NCI-H774 (cell line): ENCODE results near the gene TRIM51.
"Not testable (repeated sequence)": the region's sequence is repeated elsewhere in the genome, so short reads cannot be mapped to it uniquely, and the experiment has no call there.

Source experiments
- DNase-seq: peaks from one replicate; lab custom pipeline; 2025; lab: John Stamatoyannopoulos, UW

The TRIM51 gene

GRCh38 chr11:55882997-55883396 is at the start of gene TRIM51:
Gene TRIM51, plus strand, starts transcription at chr11:55883297. Its CDS starts 2,132 bp downstream, at chr11:55885429.
- not testable (repeated sequence) for DNase-seq

- no peak for DNase-seq
Observed at GRCh38 chr11:55838452-55838851, 44.6 kb upstream of the TRIM51 start, which contains the start of gene OR5D16. Gene OR5D16, plus strand, starts transcription at chr11:55838752. Its CDS starts 0 bp downstream, at chr11:55838752.

GRCh38 chr11:55847453-55847852 is 35.6 kb upstream of the TRIM51 start:
- no peak for DNase-seq

- DNase-seq, result no peak
Observed at GRCh38 chr11:55849037-55849436, 34.1 kb upstream of the TRIM51 start.

GRCh38 chr11:55852141-55852540 is 31.0 kb upstream of the TRIM51 start:
- no peak for DNase-seq

- no peak for DNase-seq
Observed at GRCh38 chr11:55854704-55855103, 28.4 kb upstream of the TRIM51 start.

- not testable (repeated sequence) for DNase-seq
Observed at GRCh38 chr11:55867354-55867753, 15.7 kb upstream of the TRIM51 start.

- DNase-seq, result not testable (repeated sequence)
Observed at GRCh38 chr11:55872731-55873130, 10.4 kb upstream of the TRIM51 start.

GRCh38 chr11:55873146-55873545 is 10.0 kb upstream of the TRIM51 start:
- not testable (repeated sequence) for DNase-seq

GRCh38 chr11:55884995-55885394 is 1.9 kb downstream of the TRIM51 start:
- DNase-seq, result not testable (repeated sequence)

GRCh38 chr11:55885481-55885880 is 2.4 kb downstream of the TRIM51 start:
- DNase-seq, result not testable (repeated sequence)

- DNase-seq, result no peak
Observed at GRCh38 chr11:55895216-55895615, 12.1 kb downstream of the TRIM51 start.

- DNase-seq, result no peak
Observed at GRCh38 chr11:55902308-55902707, 19.2 kb downstream of the TRIM51 start.

- no peak for DNase-seq
Observed at GRCh38 chr11:55914482-55914881, 31.4 kb downstream of the TRIM51 start, which contains the start of gene OR5W2. Gene OR5W2, minus strand, starts transcription at chr11:55914582. Its CDS starts 0 bp downstream, at chr11:55914582.

GRCh38 chr11:55920537-55920936 is 37.4 kb downstream of the TRIM51 start:
- DNase-seq, result no peak

GRCh38 chr11:55936300-55936699 is 53.2 kb downstream of the TRIM51 start, which contains the start of gene OR5I1:
Gene OR5I1, minus strand, starts transcription at chr11:55936400. Its CDS starts 0 bp downstream, at chr11:55936400.
- DNase-seq, result no peak
